Measurements from ENCODE around the gene TTC7B. TPM values are rescaled to one million over a fixed set of nuclear protein-coding genes. Genes with fewer than 3 reads are reported as not detected.
"Not testable (repeated sequence)": the region's sequence is repeated elsewhere in the genome, so short reads cannot be mapped to it uniquely, and the experiment has no call there.

Gene TTC7B
- total and polyA plus RNA-seq, 2 donors (not counting 3 experiments of a cell fraction or from before 2014, with no cell fraction given): 46.8 to 76.5 TPM

DNA sequence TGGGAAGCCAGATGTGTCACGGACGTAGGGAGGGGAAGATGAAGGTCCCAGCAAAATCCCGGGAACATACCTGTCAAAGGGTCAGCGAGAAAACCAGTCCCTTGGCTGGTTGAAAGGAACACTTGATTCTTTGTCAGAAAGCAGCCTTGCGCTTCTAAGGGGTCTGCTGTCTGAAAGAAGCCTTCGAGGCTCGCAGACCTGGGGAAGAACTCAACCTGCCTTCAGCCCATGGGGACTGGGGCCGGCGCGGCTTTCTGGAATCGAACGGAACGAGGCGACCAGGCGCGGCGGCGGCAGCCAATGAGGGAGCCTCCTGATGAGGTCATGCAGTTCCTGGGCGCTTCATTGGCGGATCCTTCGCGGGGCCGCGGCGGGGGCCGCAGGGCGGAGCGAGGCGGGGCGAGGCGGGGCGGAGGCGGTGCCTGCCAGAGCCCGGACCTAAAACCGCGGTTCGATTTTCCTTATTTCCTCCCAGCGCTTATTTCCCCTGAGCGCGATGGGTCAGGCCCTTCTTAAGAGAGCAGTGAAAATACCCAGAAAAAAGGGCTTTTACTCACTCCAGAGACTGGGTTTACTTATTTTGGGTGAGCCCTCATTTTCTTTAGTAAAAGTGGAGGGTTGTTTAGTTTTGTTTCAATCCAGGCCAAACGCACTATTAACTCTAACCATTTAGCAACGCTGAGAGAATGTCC, 11.8 kb upstream of the TTC7B start:
- POLR2A ChIA-PET: no interaction called here
- Histone ChIP-seq H4K20me1 (replicated peaks; ENCODE audit: control insufficient read depth, extremely low read depth, insufficient read depth, low read length) (no peaks in the 10 kb centered on the region), H3K36me3 (ENCODE audit: control insufficient read depth in 2 of 2, extremely low read depth in 1 of 2, insufficient read depth in 2 of 2, low read length in 2 of 2) (no peaks in the 10 kb centered on the region), H3K27ac (ENCODE audit: insufficient read depth, low read depth, low read length) (peak overlapping the region; percentile 39), H3K79me2 (ENCODE audit: control insufficient read depth, insufficient read depth, low read length) (no peaks in the 10 kb centered on the region), H3K4me1 (ENCODE audit: control insufficient read depth, extremely low read depth, insufficient read depth, low read length) (peaks cover 10% of the 10 kb centered on the region), H3K27me3 (ENCODE audit: control insufficient read depth in 2 of 2, insufficient read depth in 2 of 2, low read length in 2 of 2) (no peaks in the 10 kb centered on the region), H3K4me2 (ENCODE audit: insufficient read depth, low read length) (peak overlapping the region; percentile 94), H3K9me1 (replicated peaks; ENCODE audit: control insufficient read depth, extremely low read depth, insufficient read depth, low read length) (no peaks in the 10 kb centered on the region), H2AFZ (ENCODE audit: low read depth, low read length) (peak overlapping the region; percentile 98), H3K9me3 (replicated peaks; ENCODE audit: control insufficient read depth, insufficient read depth, low read length) (no peaks in the 10 kb centered on the region), H3K9ac (replicated peaks; ENCODE audit: extremely low read depth, insufficient read depth, low read length) (peak overlapping the region; percentile 63), H3K4me3 (replicated peaks in 1 of 3; ENCODE audit: insufficient read depth in 1 of 3, low read depth in 1 of 3, low read length in 3 of 3) (peak overlapping the region; percentile 14 to 54 (median 15))
- BruUV-seq (replicated peaks): no TSS peak
- DNase-seq (ENCODE audit: low read depth, low spot score) (peak; percentile 93), FAIRE-seq (peak; percentile 96)
- intact Hi-C loops (cut with micrococcal nuclease): loop anchor here (1.0 kb wide), 2 partner anchors 22 to 25 kb away; no protein-coding TSS in a partner anchor
- dilution Hi-C loops (cut with MboI; ENCODE audit: extremely low pct_ligation_motif_present, low sequenced_read_pairs): no loop called here
- TF ChIP-seq, protein P1, sequence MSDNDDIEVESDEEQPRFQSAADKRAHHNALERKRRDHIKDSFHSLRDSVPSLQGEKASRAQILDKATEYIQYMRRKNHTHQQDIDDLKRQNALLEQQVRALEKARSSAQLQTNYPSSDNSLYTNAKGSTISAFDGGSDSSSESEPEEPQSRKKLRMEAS (IDR thresholded peaks at IDR 0.05; ENCODE audit: insufficient read depth, insufficient read length): no peak
- TF ChIP-seq POLR2AphosphoS5 (IDR thresholded peaks at IDR 0.05; ENCODE audit: insufficient read depth, low read depth, low read length): peak; percentile 53
- TF ChIP-seq POLR2A (IDR thresholded peaks at IDR 0.05; ENCODE audit: low read depth, low read length): peak; percentile 71
- no peak for TF ChIP-seq JUN (IDR thresholded peaks at IDR 0.05; ENCODE audit: borderline replicate concordance, insufficient read depth, insufficient read length, low read depth)
- TF ChIP-seq FOS (IDR thresholded peaks at IDR 0.05; ENCODE audit: borderline replicate concordance, insufficient read depth, low read length): no peak
- CTCF ChIA-PET: interaction anchor here (1.3 kb wide), 2 partner anchors 69 to 75 kb away, joined by 4 read pairs; no protein-coding TSS in a partner anchor

DNA sequence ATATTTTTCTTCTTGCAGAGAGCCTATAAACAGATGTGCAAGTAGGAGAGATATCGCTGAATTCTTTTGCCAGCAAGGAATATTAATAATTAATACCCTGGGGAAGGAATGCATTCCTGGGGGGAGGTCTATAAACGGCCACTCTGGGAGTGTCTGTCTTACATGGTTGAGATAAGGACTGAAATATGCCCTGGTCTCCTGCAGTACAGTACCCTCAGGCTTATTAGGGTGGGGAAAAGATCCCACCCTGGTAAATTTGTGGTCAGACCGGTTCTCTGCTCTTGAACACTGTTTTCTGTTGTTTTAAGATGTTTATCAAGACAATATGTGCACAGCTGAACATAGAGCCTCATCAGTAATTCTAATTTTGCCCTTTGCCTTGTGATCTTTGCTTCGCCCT, 7.3 kb upstream of the TTC7B start:
- H3K4me1 ChIP-seq (ENCODE audit: control insufficient read depth, extremely low read depth, insufficient read depth, low read length); H3K4me2 ChIP-seq (ENCODE audit: insufficient read depth, low read length); CTCF ChIA-PET; H3K9me3 ChIP-seq (replicated peaks; ENCODE audit: control insufficient read depth, insufficient read depth, low read length); H3K9ac ChIP-seq (replicated peaks; ENCODE audit: extremely low read depth, insufficient read depth, low read length); DNase-seq (ENCODE audit: low read depth, low spot score); H3K79me2 ChIP-seq (ENCODE audit: control insufficient read depth, insufficient read depth, low read length); H3K36me3 ChIP-seq (ENCODE audit: control insufficient read depth in 2 of 2, extremely low read depth in 1 of 2, insufficient read depth in 2 of 2, low read length in 2 of 2); intact Hi-C loops (cut with micrococcal nuclease); dilution Hi-C loops (cut with MboI; ENCODE audit: extremely low pct_ligation_motif_present, low sequenced_read_pairs); H3K27ac ChIP-seq (ENCODE audit: insufficient read depth, low read depth, low read length); H3K4me3 ChIP-seq (replicated peaks in 1 of 3; ENCODE audit: insufficient read depth in 1 of 3, low read depth in 1 of 3, low read length in 3 of 3); H2AFZ ChIP-seq (ENCODE audit: low read depth, low read length); BruUV-seq (replicated peaks); POLR2A ChIA-PET; FAIRE-seq; H3K27me3 ChIP-seq (ENCODE audit: control insufficient read depth in 2 of 2, insufficient read depth in 2 of 2, low read length in 2 of 2); H3K9me1 ChIP-seq (replicated peaks; ENCODE audit: control insufficient read depth, extremely low read depth, insufficient read depth, low read length); H4K20me1 ChIP-seq (replicated peaks; ENCODE audit: control insufficient read depth, extremely low read depth, insufficient read depth, low read length): not testable (repeated sequence)

Data from endothelial cell of umbilical vein (primary cell).